Parathyroid adenoma (tissue), 2 donors: Measurements from ENCODE around the gene ATP6V1C2.
"Not testable (repeated sequence)": the region's sequence is repeated elsewhere in the genome, so short reads cannot be mapped to it uniquely, and the experiment has no call there.

Source experiments
- H2AFZ ChIP-seq: fragments of 300-600 bp; sonication (generic); one replicate; pipeline ENCODE4 v1.7.0; 2017; ENCODE audit warnings: antibody characterized with exemption, mild to moderate bottlenecking
- H3K27ac ChIP-seq: fragments of 300-600 bp; sonication (generic); one replicate; pipeline ENCODE4 v1.7.0; 2017
- H3K27me3 ChIP-seq: fragments of 300-600 bp; sonication (generic); one replicate; pipeline ENCODE4 v1.7.0; 2017; ENCODE audit warnings: low read length; ENCODE audit not compliant: control insufficient read depth, insufficient read depth
- H3K36me3 ChIP-seq: fragments of 300-600 bp; sonication (generic); one replicate; pipeline ENCODE4 v1.7.0; 2017; ENCODE audit warnings: low read length; ENCODE audit not compliant: control insufficient read depth, insufficient read depth
- H3K4me1 ChIP-seq: fragments of 300-600 bp; sonication (generic); one replicate; pipeline ENCODE4 v1.7.0; 2017; ENCODE audit warnings: control low read depth
- H3K4me2 ChIP-seq: fragments of 300-600 bp; sonication (generic); one replicate; pipeline ENCODE4 v1.7.0; 2017; ENCODE audit warnings: low read length
- H3K4me3 ChIP-seq: fragments of 300-600 bp; sonication (generic); one replicate; pipeline ENCODE4 v1.7.0; 2017; ENCODE audit warnings: low read depth, low read length
- H3K79me2 ChIP-seq: fragments of 300-600 bp; sonication (generic); one replicate; pipeline ENCODE4 v1.7.0; 2017; ENCODE audit warnings: control low read depth
- H3K9ac ChIP-seq: fragments of 300-600 bp; sonication (generic); one replicate; pipeline ENCODE4 v1.7.0; 2017; ENCODE audit warnings: mild to moderate bottlenecking
- H3K9me3 ChIP-seq: fragments of 300-600 bp; sonication (generic); one replicate; pipeline ENCODE4 v1.7.0; 2017; ENCODE audit warnings: low read length; ENCODE audit not compliant: control insufficient read depth
- TF ChIP-seq, protein P1 (sequence below): fragments of 300-600 bp; sonication (generic); IDR thresholded peaks from one replicate; pipeline ENCODE4 v1.7.0; 2017; ENCODE audit warnings: antibody characterized with exemption, mild to moderate bottlenecking
- donor health status: primary hyperparathyroidism.

Gene ATP6V1C2

DNA sequence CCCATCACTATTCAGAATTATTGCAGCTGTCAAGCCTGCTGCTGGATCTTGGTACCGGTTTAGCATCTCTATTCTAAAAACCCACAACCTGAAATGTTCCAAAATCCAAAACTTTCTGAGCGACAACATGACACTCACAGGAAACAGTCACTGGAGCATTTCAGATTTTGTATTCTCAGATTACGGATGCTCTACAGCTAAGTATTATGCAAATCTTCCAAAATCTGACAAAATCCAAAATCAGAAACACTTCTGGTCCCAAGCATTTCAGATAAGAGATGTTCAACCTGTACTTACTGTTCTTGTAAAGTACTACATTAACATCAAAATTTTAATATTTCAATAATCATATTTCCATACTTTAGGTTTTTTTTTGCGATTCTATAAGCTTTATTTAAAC, 78.7 kb downstream of the ATP6V1C2 start:
- Histone ChIP-seq H3K4me2 (no peak overlapping the region), H3K36me3 (no peaks in the 10 kb centered on the region)
- TF ChIP-seq, protein P1, sequence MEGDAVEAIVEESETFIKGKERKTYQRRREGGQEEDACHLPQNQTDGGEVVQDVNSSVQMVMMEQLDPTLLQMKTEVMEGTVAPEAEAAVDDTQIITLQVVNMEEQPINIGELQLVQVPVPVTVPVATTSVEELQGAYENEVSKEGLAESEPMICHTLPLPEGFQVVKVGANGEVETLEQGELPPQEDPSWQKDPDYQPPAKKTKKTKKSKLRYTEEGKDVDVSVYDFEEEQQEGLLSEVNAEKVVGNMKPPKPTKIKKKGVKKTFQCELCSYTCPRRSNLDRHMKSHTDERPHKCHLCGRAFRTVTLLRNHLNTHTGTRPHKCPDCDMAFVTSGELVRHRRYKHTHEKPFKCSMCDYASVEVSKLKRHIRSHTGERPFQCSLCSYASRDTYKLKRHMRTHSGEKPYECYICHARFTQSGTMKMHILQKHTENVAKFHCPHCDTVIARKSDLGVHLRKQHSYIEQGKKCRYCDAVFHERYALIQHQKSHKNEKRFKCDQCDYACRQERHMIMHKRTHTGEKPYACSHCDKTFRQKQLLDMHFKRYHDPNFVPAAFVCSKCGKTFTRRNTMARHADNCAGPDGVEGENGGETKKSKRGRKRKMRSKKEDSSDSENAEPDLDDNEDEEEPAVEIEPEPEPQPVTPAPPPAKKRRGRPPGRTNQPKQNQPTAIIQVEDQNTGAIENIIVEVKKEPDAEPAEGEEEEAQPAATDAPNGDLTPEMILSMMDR, result no peak

DNA sequence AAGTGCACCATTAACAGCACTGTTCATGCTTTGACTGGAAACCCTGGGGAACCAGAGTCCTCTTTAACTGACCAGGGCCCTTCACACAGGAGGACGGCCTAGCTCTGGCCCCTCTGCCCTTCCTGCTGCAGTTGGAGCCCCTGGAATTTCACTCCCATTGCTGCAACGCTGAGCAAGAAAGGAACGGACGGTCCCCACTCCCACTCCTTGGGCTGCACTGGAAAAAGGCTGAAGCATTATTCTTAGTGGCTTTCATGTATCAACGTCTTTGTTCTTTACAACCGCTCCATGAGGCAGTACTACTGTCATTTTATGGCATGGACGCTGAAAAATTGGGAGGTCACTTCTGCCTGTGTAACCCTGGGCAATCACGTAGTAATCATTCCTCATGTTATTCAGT, 81.2 kb downstream of the ATP6V1C2 start:
- no peaks in the 10 kb centered on the region for H3K4me1 ChIP-seq
- no peaks in the 10 kb centered on the region for H3K27me3 ChIP-seq
- H3K27ac ChIP-seq, result no peak overlapping the region
- TF ChIP-seq, protein P1, result no peak
- H2AFZ ChIP-seq, result no peak overlapping the region
- no peak overlapping the region for H3K4me2 ChIP-seq
- H3K36me3 ChIP-seq, result no peaks in the 10 kb centered on the region
- no peaks in the 10 kb centered on the region for H3K9me3 ChIP-seq
- no peak overlapping the region for H3K9ac ChIP-seq
- H3K79me2 ChIP-seq, result peaks cover 16% of the 10 kb centered on the region
- H3K4me3 ChIP-seq, result no peak overlapping the region

More for the DNA sequence above, 78.7 kb downstream of the ATP6V1C2 start:
- Histone ChIP-seq H3K4me3 (no peak overlapping the region), H3K4me1 (no peaks in the 10 kb centered on the region), H3K27me3 (no peaks in the 10 kb centered on the region), H2AFZ (no peak overlapping the region), H3K9ac (no peak overlapping the region), H3K27ac (no peak overlapping the region), H3K9me3 (no peaks in the 10 kb centered on the region), H3K79me2 (peaks cover 11% of the 10 kb centered on the region)

DNA sequence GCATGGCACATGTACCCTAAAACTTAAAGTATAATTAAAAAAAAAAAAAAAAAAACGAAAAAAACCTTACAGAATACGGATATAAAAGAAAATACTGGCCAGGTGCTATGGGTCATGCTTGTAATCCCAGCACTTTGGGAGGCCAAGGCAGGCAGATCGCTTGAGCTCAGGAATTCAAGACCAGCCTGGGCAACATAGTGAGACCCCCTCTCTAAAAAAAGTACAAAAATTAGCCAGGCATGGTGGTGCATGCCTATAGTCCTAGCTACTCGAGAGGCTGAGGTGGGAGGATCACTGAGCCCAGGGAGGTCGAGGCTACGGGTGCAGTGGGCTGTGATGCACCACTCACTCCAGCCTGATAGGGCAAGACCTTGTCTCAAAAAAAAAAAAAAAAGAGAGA, 84.6 kb downstream of the ATP6V1C2 start:
- peaks cover 24% of the 10 kb centered on the region for H3K79me2 ChIP-seq
- H2AFZ ChIP-seq, H3K27me3 ChIP-seq, H3K36me3 ChIP-seq, H3K27ac ChIP-seq, H3K4me1 ChIP-seq, H3K9me3 ChIP-seq, H3K4me2 ChIP-seq, H3K9ac ChIP-seq, H3K4me3 ChIP-seq: not testable (repeated sequence)

DNA sequence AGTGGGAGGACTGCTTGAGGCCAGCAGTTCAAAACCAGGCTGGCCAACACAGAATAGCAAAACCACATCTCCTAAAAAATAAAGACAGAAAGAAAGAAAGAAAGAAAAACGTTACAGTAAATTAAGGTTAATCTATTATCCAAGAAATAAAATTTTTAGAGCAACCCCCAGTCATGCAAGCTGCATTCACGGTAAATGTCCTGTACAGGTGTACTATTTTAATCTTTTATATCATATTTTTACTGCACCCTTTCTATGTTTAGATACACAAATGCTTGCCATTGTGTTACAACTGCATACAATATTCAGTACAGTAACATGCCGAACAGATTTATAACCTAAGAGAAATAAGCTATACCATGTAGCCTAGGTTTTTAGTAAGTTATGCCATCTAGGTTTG, 85.1 kb downstream of the ATP6V1C2 start:
- TF ChIP-seq, protein P1, result no peak
- H3K27me3 ChIP-seq, result no peaks in the 10 kb centered on the region
- no peak overlapping the region for H2AFZ ChIP-seq
- no peak overlapping the region for H3K9ac ChIP-seq
- no peak overlapping the region for H3K4me2 ChIP-seq
- no peak overlapping the region for H3K4me3 ChIP-seq
- no peak overlapping the region for H3K27ac ChIP-seq
- H3K79me2 ChIP-seq, result peaks cover 28% of the 10 kb centered on the region
- peaks cover 2% of the 10 kb centered on the region for H3K36me3 ChIP-seq
- H3K9me3 ChIP-seq, result no peaks in the 10 kb centered on the region
- peaks cover 8% of the 10 kb centered on the region for H3K4me1 ChIP-seq

DNA sequence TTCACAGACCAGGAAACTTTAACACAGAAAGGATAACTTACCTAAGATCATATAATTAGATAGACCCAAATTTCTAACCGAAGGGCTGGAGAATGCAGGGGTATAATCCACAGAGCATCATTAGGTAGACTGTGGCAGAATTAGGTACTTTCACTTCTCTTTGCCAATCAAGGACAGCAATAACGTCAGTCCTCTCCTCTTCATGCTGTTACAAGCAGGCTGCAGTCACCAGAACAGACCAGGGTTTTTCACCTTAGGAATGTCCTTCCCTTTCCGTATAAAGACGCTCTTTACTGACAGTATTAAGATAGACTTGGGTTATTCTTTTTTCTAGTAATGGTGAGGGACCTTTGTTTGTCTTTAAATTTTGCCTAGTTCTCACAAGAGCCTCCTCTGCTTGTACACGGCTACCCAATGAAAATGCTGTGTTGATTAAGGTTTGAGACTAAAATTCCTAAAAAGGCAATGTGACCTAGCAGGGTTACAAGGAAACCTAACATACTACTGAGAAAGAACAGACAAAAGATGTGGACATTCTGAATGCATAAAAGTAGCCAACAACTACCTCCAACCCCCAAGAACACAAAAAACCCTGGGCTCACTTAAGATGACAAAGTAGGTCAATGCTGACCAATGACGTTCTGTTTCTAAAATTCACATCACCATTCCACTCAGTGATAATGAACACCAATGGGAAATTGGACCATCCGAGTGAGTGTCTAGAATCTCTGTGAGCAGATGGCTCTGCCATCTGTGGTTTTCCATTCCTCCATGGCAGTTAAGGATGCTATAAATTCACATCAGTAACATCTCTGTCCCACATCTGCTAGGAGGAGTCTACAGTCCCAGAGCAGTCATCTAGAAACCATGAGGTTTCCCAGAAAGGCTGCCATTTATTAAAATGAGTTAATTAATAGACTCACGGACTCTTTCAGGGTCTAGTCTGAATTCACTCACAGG, 89.1 kb downstream of the ATP6V1C2 start:
- Histone ChIP-seq H3K9ac (no peak overlapping the region), H3K27ac (peak overlapping the region; percentile 1)
- TF ChIP-seq, protein P1, result no peak

More for the DNA sequence above, 89.1 kb downstream of the ATP6V1C2 start:
- Histone ChIP-seq H3K36me3 (peaks cover 2% of the 10 kb centered on the region), H3K9me3 (no peaks in the 10 kb centered on the region), H3K4me1 (peaks cover 8% of the 10 kb centered on the region), H2AFZ (no peak overlapping the region), H3K4me2 (peak overlapping the region; percentile 47), H3K27me3 (no peaks in the 10 kb centered on the region), H3K4me3 (peak overlapping the region; percentile 14), H3K79me2 (peaks cover 25% of the 10 kb centered on the region)
